Activated naive CD4-positive, alpha-beta T cell treated with anti-CD3 and anti-CD28 coated beads, Interleukin-2, amount 50 U/mL, for 24 hours (primary cell): ENCODE data around the gene ISG15.

Source experiments
- H3K27ac Mint-ChIP-seq: one replicate; pipeline ENCODE4 v1.8.0; 2021; ENCODE audit warnings: mild to moderate bottlenecking, mixed read lengths
- H3K27me3 Mint-ChIP-seq: one replicate; pipeline ENCODE4 v1.8.0; 2021; ENCODE audit warnings: mixed read lengths
- H3K36me3 Mint-ChIP-seq: one replicate; pipeline ENCODE4 v1.8.0; 2021; ENCODE audit warnings: mixed read lengths
- H3K4me1 Mint-ChIP-seq: one replicate; pipeline ENCODE4 v1.8.0; 2021; ENCODE audit warnings: mixed read lengths
- H3K4me3 Mint-ChIP-seq: one replicate; pipeline ENCODE4 v1.8.0; 2021; ENCODE audit warnings: mild to moderate bottlenecking, mixed read lengths
- H3K9me3 Mint-ChIP-seq: one replicate; pipeline ENCODE4 v1.8.0; 2021; ENCODE audit warnings: mixed read lengths

ISG15 gene

DNA sequence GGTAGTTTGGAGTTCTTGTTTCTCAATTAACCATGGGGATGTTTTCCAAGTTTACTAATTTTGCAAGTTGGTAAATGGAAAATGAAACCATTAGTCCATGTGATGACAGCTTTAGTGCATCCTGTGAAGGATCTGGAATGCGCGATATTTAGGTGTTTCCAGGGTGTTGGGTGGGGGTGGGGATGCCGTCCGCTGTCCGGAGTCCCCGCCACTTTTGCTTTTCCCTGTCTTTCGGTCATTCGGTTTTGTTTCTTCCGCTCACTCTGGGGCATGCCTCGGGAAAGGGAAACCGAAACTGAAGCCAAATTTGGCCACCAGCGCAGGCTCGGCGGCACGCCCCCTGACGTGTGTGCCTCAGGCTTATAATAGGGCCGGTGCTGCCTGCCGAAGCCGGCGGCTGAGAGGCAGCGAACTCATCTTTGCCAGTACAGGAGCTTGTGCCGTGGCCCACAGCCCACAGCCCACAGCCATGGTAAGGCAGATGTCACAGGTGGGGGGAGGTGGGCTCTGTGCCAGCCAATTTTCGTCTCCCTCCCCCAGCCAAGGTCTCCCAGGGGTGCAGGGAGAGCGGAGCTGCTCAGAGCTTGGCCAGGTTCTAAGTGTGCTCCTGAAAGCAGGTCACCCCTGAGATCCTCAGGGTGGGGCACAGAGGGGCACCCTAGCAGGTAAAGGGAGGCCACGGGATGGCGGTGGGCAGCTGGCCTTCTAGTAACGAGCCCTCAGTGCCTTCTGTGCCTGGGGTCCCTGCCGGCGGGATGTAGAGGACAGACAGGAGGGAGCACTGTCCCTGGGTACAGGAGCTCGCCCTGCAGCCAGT lies at the start of gene ISG15:
TSS of gene ISG15 (plus strand) at position 393 of the 817 bp plus-strand sequence. CDS start at position 470, 77 bp downstream.
- Mint-ChIP-seq H3K4me3 (peak within 1 kb of the TSS; percentile 90), H3K4me1 (peaks cover 35% of the 10 kb centered on the region), H3K27ac (peak within 1 kb of the TSS; percentile 91), H3K27me3 (no peaks in the 10 kb centered on the region), H3K36me3 (no peaks in the 10 kb centered on the region), H3K9me3 (no peaks in the 10 kb centered on the region)

DNA sequence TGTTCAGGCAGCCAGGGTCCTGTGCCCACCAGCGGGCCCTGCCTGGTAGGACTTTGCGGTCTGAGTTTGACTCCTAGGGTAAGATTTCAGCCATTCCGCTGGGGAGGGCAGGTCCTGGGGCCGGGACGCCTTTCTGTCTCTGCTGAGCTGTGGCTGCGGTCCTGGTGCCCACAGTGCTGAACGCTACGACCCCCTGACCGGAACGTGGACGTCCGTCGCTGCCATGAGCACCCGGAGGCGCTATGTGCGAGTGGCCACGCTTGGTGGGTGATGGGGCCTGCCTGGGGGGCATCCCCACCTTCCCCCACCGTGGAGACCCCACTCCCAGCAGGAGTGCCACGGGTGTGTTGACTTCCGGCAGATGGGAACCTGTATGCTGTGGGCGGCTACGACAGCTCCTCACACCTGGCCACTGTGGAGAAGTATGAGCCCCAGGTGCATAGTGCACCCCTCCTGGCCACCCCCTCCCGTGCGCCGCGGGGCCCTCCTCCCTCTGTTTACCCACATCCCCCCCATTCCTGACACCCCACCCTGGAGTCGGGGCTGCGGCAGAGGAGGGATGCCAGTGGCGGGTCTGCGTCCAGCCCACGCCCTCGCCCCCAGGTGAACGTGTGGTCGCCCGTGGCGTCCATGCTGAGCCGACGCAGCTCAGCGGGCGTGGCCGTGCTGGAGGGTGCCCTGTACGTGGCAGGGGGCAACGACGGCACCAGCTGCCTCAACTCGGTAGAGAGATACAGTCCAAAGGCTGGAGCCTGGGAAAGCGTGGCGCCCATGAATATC lies 49.4 kb upstream of the ISG15 start:
- Mint-ChIP-seq H3K27me3 (peaks cover 3% of the 10 kb centered on the region), H3K36me3 (peaks cover 1% of the 10 kb centered on the region), H3K9me3 (no peaks in the 10 kb centered on the region), H3K4me3 (no peak overlapping the region), H3K27ac (no peak overlapping the region), H3K4me1 (no peaks in the 10 kb centered on the region)

DNA sequence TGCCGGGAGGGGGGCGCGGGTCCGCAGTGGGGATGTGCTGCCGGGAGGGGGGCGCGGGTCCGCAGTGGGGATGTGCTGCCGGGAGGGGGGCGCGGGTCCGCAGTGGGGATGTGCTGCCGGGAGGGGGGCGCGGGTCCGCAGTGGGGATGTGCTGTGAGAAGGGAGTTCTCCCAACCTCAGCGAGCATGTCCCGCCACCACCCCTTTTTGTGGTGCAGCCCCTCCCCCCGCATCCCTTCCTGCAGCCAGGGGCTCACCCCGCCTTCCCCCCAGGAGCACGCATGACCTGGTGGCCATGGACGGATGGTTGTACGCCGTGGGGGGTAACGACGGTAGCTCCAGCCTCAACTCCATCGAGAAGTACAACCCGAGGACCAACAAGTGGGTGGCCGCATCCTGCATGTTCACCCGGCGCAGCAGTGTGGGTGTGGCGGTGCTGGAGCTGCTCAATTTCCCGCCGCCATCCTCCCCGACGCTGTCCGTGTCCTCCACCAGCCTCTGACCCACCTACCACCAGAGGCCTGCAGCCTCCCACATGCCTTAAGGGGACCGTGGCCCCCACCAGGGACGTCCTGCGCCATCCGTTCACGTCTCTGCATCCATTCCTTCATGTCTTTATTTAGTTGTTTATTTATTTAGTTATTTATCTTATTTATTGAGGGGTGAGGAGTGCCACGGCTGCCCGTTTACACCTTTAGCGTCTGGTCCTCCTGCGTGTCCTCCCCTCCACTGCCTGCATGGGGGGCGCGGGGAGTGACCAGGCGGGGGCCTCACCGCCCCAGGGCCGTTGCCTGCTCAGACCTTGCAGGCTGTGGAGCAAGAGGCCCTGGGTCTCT lies 48.4 kb upstream of the ISG15 start:
- no peak overlapping the region for H3K27ac Mint-ChIP-seq
- no peak overlapping the region for H3K4me3 Mint-ChIP-seq
- peaks cover 1% of the 10 kb centered on the region for H3K36me3 Mint-ChIP-seq

DNA sequence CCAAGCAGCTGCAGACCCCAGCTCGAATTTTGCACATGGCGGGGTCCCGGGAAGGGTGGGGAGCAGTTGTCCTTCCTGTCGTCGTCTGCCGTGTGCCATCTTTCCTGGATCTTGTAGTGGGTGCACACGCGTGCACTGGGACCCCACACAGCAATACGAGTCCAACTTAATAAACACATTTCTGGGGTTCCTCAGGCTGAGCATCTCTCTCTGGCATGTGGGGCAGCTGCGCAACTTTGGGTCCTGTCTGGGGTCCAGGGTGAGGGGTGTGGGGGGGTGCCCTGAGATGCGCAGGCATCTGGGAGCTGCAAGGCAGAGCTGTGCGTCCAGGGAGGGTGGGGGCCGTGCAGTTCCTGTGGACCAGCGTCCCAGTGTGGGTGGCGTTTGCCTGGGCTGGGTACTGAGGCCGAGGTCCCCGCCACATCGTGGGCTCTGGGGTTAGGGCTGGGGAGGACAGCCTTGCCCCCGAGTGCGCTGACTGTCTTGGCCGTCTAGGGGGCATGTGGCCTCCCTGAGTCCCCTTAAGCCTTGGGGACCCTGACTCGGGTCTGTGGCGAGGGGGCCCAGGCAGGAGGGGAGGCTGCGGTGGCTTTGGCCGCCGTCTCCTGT lies 47.7 kb upstream of the ISG15 start:
- Mint-ChIP-seq H3K4me1 (no peaks in the 10 kb centered on the region), H3K27me3 (peaks cover 6% of the 10 kb centered on the region), H3K36me3 (peaks cover 1% of the 10 kb centered on the region), H3K27ac (no peak overlapping the region), H3K9me3 (no peaks in the 10 kb centered on the region), H3K4me3 (peak overlapping the region; percentile 30)

More for the DNA sequence above, 48.4 kb upstream of the ISG15 start:
- Mint-ChIP-seq H3K27me3 (peaks cover 6% of the 10 kb centered on the region), H3K4me1 (no peaks in the 10 kb centered on the region), H3K9me3 (no peaks in the 10 kb centered on the region)

DNA sequence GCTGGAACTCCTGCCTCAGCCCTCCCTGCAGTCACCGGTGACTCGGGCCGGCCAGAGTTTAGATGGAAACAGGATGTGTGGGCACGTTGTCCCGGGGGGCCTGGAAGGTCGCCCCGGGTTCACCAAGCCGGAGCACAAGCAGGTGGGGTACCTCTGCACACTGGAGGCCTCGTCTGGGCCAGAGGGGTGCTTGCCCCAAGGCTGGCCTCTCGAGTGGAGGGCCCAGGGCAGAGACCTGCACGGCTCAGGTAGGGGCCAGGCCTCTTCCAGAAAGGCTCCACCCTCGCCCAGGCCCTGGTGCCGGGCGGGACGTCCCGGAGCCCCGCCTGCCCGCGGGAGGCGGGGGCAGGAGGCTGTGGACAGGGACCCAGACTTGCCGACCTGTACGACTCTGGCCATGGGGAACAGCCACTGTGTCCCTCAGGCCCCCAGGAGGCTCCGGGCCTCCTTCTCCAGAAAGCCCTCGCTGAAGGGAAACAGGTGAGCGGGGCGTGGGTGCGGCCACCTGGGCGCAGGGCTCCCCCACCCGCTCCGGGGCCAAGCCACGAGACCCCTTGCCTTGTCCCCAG lies 47.1 kb upstream of the ISG15 start, which contains the start of gene PLEKHN1:
TSS of gene PLEKHN1 (plus strand) at position 348 of the 569 bp plus-strand sequence. CDS start at position 398, 50 bp downstream.
- Mint-ChIP-seq H3K9me3 (no peaks in the 10 kb centered on the region), H3K4me1 (no peaks in the 10 kb centered on the region), H3K27ac (no peak within 1 kb of the TSS), H3K27me3 (peaks cover 6% of the 10 kb centered on the region), H3K36me3 (peaks cover 1% of the 10 kb centered on the region), H3K4me3 (peak within 1 kb of the TSS; percentile 84)

DNA sequence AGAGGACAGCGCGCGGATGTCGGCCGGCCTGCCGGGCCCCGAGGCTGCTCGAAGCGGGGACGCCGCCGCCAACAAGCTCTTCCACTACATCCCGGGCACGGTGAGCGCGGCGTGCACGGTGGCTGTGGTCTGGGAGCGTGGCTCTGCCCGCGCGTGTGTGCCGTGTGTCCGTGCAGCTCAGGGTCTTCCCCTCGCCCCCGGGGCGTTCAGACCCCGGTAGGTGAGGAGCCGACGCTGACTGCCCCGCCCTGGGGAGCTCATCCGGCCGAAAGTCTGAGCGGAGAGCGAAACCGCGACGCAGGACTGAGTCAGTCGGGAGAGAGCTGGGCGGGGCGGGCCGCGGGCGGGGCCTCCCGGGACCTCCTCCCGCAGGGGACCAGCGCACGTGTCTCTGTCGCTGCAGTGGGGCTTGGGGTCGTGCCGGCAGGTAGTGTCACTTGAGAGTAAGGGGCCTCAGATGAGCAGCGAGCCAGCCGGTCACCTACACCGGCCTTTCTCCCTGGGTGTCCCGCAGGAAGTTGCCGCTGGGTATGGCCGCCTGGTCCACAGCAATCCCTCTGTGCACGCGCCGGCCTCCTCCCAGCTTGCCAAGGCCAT lies 46.5 kb upstream of the ISG15 start:
- Mint-ChIP-seq H3K27me3 (peaks cover 6% of the 10 kb centered on the region), H3K27ac (no peak overlapping the region), H3K36me3 (peaks cover 1% of the 10 kb centered on the region), H3K9me3 (no peaks in the 10 kb centered on the region), H3K4me3 (peak overlapping the region; percentile 84), H3K4me1 (no peaks in the 10 kb centered on the region)

GRCh38 chr1:967466-968343 lies 45.6 kb upstream of the ISG15 start:
- Mint-ChIP-seq H3K4me1 (no peaks in the 10 kb centered on the region), H3K27ac (peak overlapping the region; percentile 35), H3K9me3 (no peaks in the 10 kb centered on the region), H3K4me3 (no peak overlapping the region), H3K27me3 (peaks cover 6% of the 10 kb centered on the region), H3K36me3 (peaks cover 1% of the 10 kb centered on the region)

GRCh38 chr1:969260-969855 lies 43.9 kb upstream of the ISG15 start:
- peaks cover 1% of the 10 kb centered on the region for H3K36me3 Mint-ChIP-seq
- H3K9me3 Mint-ChIP-seq = no peaks in the 10 kb centered on the region
- peaks cover 6% of the 10 kb centered on the region for H3K27me3 Mint-ChIP-seq
- no peak overlapping the region for H3K27ac Mint-ChIP-seq
- no peak overlapping the region for H3K4me3 Mint-ChIP-seq
- H3K4me1 Mint-ChIP-seq = no peaks in the 10 kb centered on the region

DNA sequence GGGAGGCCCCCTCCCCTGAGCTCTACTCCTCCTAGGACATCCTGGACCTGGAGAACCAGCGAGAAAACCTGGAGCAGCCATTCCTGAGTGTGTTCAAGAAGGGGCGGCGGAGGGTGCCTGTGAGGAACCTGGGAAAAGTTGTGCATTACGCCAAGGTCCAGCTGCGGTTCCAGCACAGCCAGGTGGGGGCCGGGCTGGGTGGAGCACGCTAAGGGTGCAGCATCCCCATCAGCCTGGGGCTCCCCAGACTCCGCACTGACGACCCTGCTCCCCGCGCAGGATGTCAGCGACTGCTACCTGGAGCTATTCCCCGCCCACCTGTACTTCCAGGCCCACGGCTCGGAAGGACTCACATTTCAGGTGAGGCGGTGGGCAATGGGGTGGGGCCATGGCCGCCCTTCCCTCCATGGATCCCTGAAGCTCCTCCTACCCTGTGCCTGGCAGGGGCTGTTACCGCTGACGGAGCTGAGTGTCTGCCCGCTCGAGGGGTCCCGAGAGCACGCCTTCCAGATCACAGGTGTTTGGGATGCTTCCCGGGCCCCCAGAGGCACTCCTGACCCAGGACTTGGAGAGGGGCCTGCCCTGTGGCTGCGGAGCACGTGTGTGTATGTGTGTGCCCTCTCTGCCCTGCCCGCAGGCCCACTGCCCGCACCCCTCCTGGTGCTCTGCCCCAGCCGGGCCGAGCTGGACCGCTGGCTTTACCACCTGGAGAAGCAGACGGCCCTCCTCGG lies 42.9 kb upstream of the ISG15 start:
- peaks cover 2% of the 10 kb centered on the region for H3K36me3 Mint-ChIP-seq
- H3K27me3 Mint-ChIP-seq = peaks cover 7% of the 10 kb centered on the region
- no peak overlapping the region for H3K27ac Mint-ChIP-seq
- H3K9me3 Mint-ChIP-seq = no peaks in the 10 kb centered on the region
- no peaks in the 10 kb centered on the region for H3K4me1 Mint-ChIP-seq
- H3K4me3 Mint-ChIP-seq = no peak overlapping the region

GRCh38 chr1:970973-971730 lies 42.1 kb upstream of the ISG15 start:
- H3K36me3 Mint-ChIP-seq = peaks cover 2% of the 10 kb centered on the region
- H3K27ac Mint-ChIP-seq = peak overlapping the region; percentile 30
- H3K4me3 Mint-ChIP-seq = no peak overlapping the region
- H3K9me3 Mint-ChIP-seq = no peaks in the 10 kb centered on the region
- peaks cover 10% of the 10 kb centered on the region for H3K27me3 Mint-ChIP-seq
- no peaks in the 10 kb centered on the region for H3K4me1 Mint-ChIP-seq

GRCh38 chr1:971751-972506 lies 41.4 kb upstream of the ISG15 start:
- H3K4me1 Mint-ChIP-seq = no peaks in the 10 kb centered on the region
- H3K9me3 Mint-ChIP-seq = no peaks in the 10 kb centered on the region
- no peak overlapping the region for H3K4me3 Mint-ChIP-seq
- peaks cover 10% of the 10 kb centered on the region for H3K27me3 Mint-ChIP-seq
- peaks cover 2% of the 10 kb centered on the region for H3K36me3 Mint-ChIP-seq
- H3K27ac Mint-ChIP-seq = peak overlapping the region; percentile 30
